A172 (cell line): ENCODE measurements around the gene PNPLA1. TPM values are rescaled to one million over a fixed set of nuclear protein-coding genes. Genes with fewer than 3 reads are reported as not detected.

Source experiments
- total RNA-seq: library from RNA; depleted of rRNA; stranded (reverse); fragments of >200 nt; shearing (Covaris generic); gene quantifications from 2 replicates; pipeline ENCODE4 v1.2.3, GENCODE V29; 2014; rRNA removed

The PNPLA1 gene
- total RNA-seq, 1 experiment from 2014 or later = not detected

Other genes starting within 250 kb of the PNPLA1 start
- gene SLC26A8, start 245.4 kb upstream of the PNPLA1 start, total RNA-seq = not detected in 2 replicates
- gene MAPK14, start 242.3 kb upstream of the PNPLA1 start, total RNA-seq = 41.4 and 50.2 TPM in 2 replicates
- gene MAPK13, start 139.5 kb upstream of the PNPLA1 start, total RNA-seq = 0.34 and 0.46 TPM in 2 replicates
- gene BRPF3, start 73.3 kb upstream of the PNPLA1 start, total RNA-seq = 8.6 and 11.1 TPM in 2 replicates
- gene BNIP5, start 66.8 kb downstream of the PNPLA1 start, total RNA-seq = not detected in 2 replicates
- 0.24 TPM in 1 of 2 replicates, not detected in the other for gene ETV7, start 117.6 kb downstream of the PNPLA1 start, total RNA-seq
- gene PXT1, start 172.8 kb downstream of the PNPLA1 start, total RNA-seq = not detected in 2 replicates
- gene KCTD20, start 172.9 kb downstream of the PNPLA1 start, total RNA-seq = 93.6 and 99.3 TPM in 2 replicates